Keratinocyte (primary cell): ENCODE data around the gene GPR45. TPM values are rescaled to one million over a fixed set of nuclear protein-coding genes. Genes with fewer than 3 reads are reported as not detected.

Experiments used
- DNase-seq: peaks from one replicate; pipeline ENCODE4 v3.0.0-alpha.2; 2011; ENCODE audit warnings: low read depth, missing footprints, low spot score
- FAIRE-seq: peaks from 2 replicates; lab custom pipeline; 2011; peaks lifted over from hg19 to GRCh38; lab: Jason Lieb, UNC
- H2AFZ ChIP-seq: 2 replicates; pipeline ENCODE4 v1.6.0; 2012; ENCODE audit warnings: low read length, control low read depth, inconsistent platforms; ENCODE audit not compliant: control insufficient read depth
- H3K27ac ChIP-seq: 2 replicates; pipeline ENCODE4 v1.5.1; 2011; ENCODE audit warnings: low read length; ENCODE audit not compliant: control insufficient read depth, insufficient read depth
- H3K27me3 ChIP-seq: 3 replicates; pipeline ENCODE4 v1.6.0; 2011; ENCODE audit warnings: low read length; ENCODE audit not compliant: control insufficient read depth, insufficient read depth; ENCODE audit errors: extremely low read depth
- H3K36me3 ChIP-seq, 2 experiments: 2 replicates in 1 of 2; 3 replicates in 1 of 2; pipeline ENCODE4 v1.5.1; 2011; ENCODE audit warnings: low read length in 2 of 2, mild to moderate bottlenecking in 1 of 2; ENCODE audit not compliant: control insufficient read depth in 2 of 2, insufficient read depth in 2 of 2; ENCODE audit errors: extremely low read depth in 1 of 2
- H3K4me1 ChIP-seq: 3 replicates; pipeline ENCODE4 v1.5.1; 2011; ENCODE audit warnings: low read length; ENCODE audit not compliant: control insufficient read depth, insufficient read depth; ENCODE audit errors: extremely low read depth
- H3K4me2 ChIP-seq: 3 replicates; pipeline ENCODE4 v1.6.0; 2011; ENCODE audit warnings: low read depth, low read length; ENCODE audit not compliant: control insufficient read depth, insufficient read depth; ENCODE audit errors: extremely low read depth
- H3K4me3 ChIP-seq, 3 experiments: fragments of 200-600 bp in 1 of 3; sonication (generic) in 1 of 3; 2 replicates in 2 of 3; 3 replicates in 1 of 3; pipeline ENCODE4 v1.5.1; 2011 to 2016; ENCODE audit warnings: low read length in 3 of 3, mild to moderate bottlenecking in 3 of 3, control low read depth in 2 of 3, inconsistent platforms in 1 of 3, low read depth in 1 of 3, mixed read lengths in 1 of 3, mixed run types in 1 of 3, moderate library complexity in 1 of 3; ENCODE audit not compliant: control insufficient read depth in 2 of 3, insufficient read depth in 2 of 3; ENCODE audit errors: extremely low read depth in 1 of 3
- H3K79me2 ChIP-seq: 2 replicates; pipeline ENCODE4 v1.6.0; 2012; ENCODE audit warnings: low read length; ENCODE audit not compliant: control insufficient read depth, insufficient read depth
- H3K9ac ChIP-seq: 3 replicates; pipeline ENCODE4 v1.6.0; 2011; ENCODE audit warnings: low read length; ENCODE audit not compliant: control insufficient read depth, insufficient read depth; ENCODE audit errors: extremely low read depth
- H3K9me1 ChIP-seq: 3 replicates; pipeline ENCODE4 v1.6.0; 2011; ENCODE audit warnings: low read length; ENCODE audit not compliant: control insufficient read depth, insufficient read depth; ENCODE audit errors: extremely low read depth
- H3K9me3 ChIP-seq: 2 replicates; pipeline ENCODE4 v1.5.1; 2012; ENCODE audit warnings: low read depth, low read length; ENCODE audit not compliant: control insufficient read depth
- H4K20me1 ChIP-seq: 3 replicates; pipeline ENCODE4 v1.6.0; 2011; ENCODE audit warnings: low read length; ENCODE audit not compliant: control insufficient read depth, insufficient read depth; ENCODE audit errors: extremely low read depth
- CTCF ChIP-seq, 3 experiments: IDR thresholded peaks in 1 of 3; conservative IDR thresholded peaks in 1 of 3; optimal IDR thresholded peaks in 1 of 3; 2 replicates in 2 of 3; 3 replicates in 1 of 3; pipeline versions ENCODE3 to v1.5.1; 2011; ENCODE audit warnings: low read length in 3 of 3, mild to moderate bottlenecking in 3 of 3, moderate library complexity in 2 of 3, control low read depth in 1 of 3, inconsistent platforms in 1 of 3; ENCODE audit not compliant: insufficient read depth in 2 of 3; ENCODE audit errors: extremely low read depth in 1 of 3
- EZH2 ChIP-seq: IDR thresholded peaks from one replicate; pipeline ENCODE4 v1.6.1; 2012; ENCODE audit warnings: inconsistent platforms, mild to moderate bottlenecking, low read length, moderate library complexity
- dilution Hi-C: fragments of 300-500 bp; cut with MboI; formaldehyde crosslinking; loops from one replicate; pipeline ENCODE4 v1.7.0; 2020; ENCODE audit warnings: low sequenced_read_pairs; ENCODE audit not compliant: extremely low pct_ligation_motif_present
- polyA plus RNA-seq, 5 experiments: library from polyadenylated mRNA; depleted of rRNA in 3 of 5; stranded (reverse) in 3 of 5; stranded (forward) in 1 of 5; unstranded in 1 of 5; fragments of >200 nt; gene quantifications; 1 replicate in 1 of 5; 2 replicates in 3 of 5; 3 replicates in 1 of 5; pipeline versions ENCODE4 v1.2.1 to v1.2.3, GENCODE V29; 2011 to 2012; ENCODE audit warnings: missing spikeins in 2 of 5, low read depth in 1 of 5, low replicate concordance in 1 of 5

GPR45 gene
- polyA plus RNA-seq, 1 donor (not counting 4 experiments of a cell fraction or from before 2014, with no cell fraction given), result not detected

- Histone ChIP-seq H3K36me3 (peaks cover 34 to 35% of the 10 kb centered on the region in 2 experiments), H3K79me2 (no peaks in the 10 kb centered on the region), H3K27ac (no peak overlapping the region), H3K4me1 (no peaks in the 10 kb centered on the region), H3K9me3 (no peaks in the 10 kb centered on the region), H2AFZ (no peak overlapping the region), H3K4me2 (no peak overlapping the region), H3K4me3 (no peak overlapping the region), H3K9ac (no peak overlapping the region), H3K9me1 (no peaks in the 10 kb centered on the region), H3K27me3 (no peaks in the 10 kb centered on the region), H4K20me1 (no peaks in the 10 kb centered on the region)
- DNase-seq (no peak), FAIRE-seq (no peak)
- TF ChIP-seq CTCF (optimal IDR thresholded peaks at IDR 0.05 in 1 of 3, IDR thresholded peaks at IDR 0.05 in 1 of 3, conservative IDR thresholded peaks at IDR 0.05 in 1 of 3; ENCODE audit: extremely low read depth in 1 of 3, insufficient read depth in 2 of 3, low read length in 3 of 3), result no peak
- no peak for TF ChIP-seq EZH2
- dilution Hi-C loops, result no loop called here
Observed at GRCh38 chr2:105269426-105269825, 27.9 kb downstream of the GPR45 start.

- H3K4me2 ChIP-seq, result no peak overlapping the region
- no peaks in the 10 kb centered on the region for H4K20me1 ChIP-seq
- no peaks in the 10 kb centered on the region for H3K27me3 ChIP-seq
- FAIRE-seq (no peak), DNase-seq (no peak)
- peaks cover 40 to 42% of the 10 kb centered on the region in 2 experiments for H3K36me3 ChIP-seq
- dilution Hi-C loops, result no loop called here
- no peaks in the 10 kb centered on the region for H3K4me1 ChIP-seq
- no peak for TF ChIP-seq CTCF (optimal IDR thresholded peaks at IDR 0.05 in 1 of 3, IDR thresholded peaks at IDR 0.05 in 1 of 3, conservative IDR thresholded peaks at IDR 0.05 in 1 of 3; ENCODE audit: extremely low read depth in 1 of 3, insufficient read depth in 2 of 3, low read length in 3 of 3)
- no peak for TF ChIP-seq EZH2
- H2AFZ ChIP-seq, result no peak overlapping the region
- H3K9me1 ChIP-seq, result no peaks in the 10 kb centered on the region
- no peak overlapping the region for H3K27ac ChIP-seq
- H3K4me3 ChIP-seq, result no peak overlapping the region
- no peaks in the 10 kb centered on the region for H3K9me3 ChIP-seq
- no peak overlapping the region for H3K9ac ChIP-seq
- no peaks in the 10 kb centered on the region for H3K79me2 ChIP-seq
Observed at GRCh38 chr2:105271393-105272045, 30.0 kb downstream of the GPR45 start.
